K562 (cell line): ENCODE results near the gene STT3B. TPM values are rescaled to one million over a fixed set of nuclear protein-coding genes. Genes with fewer than 3 reads are reported as not detected.

Experiments used
- C11orf30 ChIP-seq: fragments of 450-650 bp; IDR thresholded peaks from 2 replicates; pipeline ENCODE4 v1.6.1; 2016; ENCODE audit warnings: low read depth, mild to moderate bottlenecking
- EGR1 ChIP-seq: fragments of 450-650 bp; conservative IDR thresholded peaks from 2 replicates; pipeline ENCODE4 v1.6.1; 2017; ENCODE audit warnings: mild to moderate bottlenecking
- NFRKB ChIP-seq: fragments of 450-650 bp; IDR thresholded peaks from 2 replicates; pipeline ENCODE4 v1.6.1; 2016; ENCODE audit warnings: low read depth
- RBBP5 ChIP-seq: fragments of 200-600 bp; sonication (generic); IDR thresholded peaks from 2 replicates; pipeline ENCODE4 v1.6.1; 2012; ENCODE audit warnings: borderline replicate concordance, mild to moderate bottlenecking, low read length, control low read depth, inconsistent platforms; ENCODE audit not compliant: insufficient read depth, poor library complexity, severe bottlenecking
- RCOR1 ChIP-seq, 2 experiments: IDR thresholded peaks; 2 replicates each; pipeline ENCODE4 v1.6.1; 2012; ENCODE audit warnings: low read depth in 2 of 2, low read length in 2 of 2, borderline replicate concordance in 1 of 2, improper control_type of control experiment in 1 of 2
- ZFPM2 ChIP-seq: fragments of 250-450 bp; sonication (Bioruptor Pico); IDR thresholded peaks from 2 replicates; pipeline ENCODE4 v1.5.1; 2022; ENCODE audit warnings: mild to moderate bottlenecking
- ZNF197 ChIP-seq: fragments of 200-800 bp; sonication (Bioruptor generic); IDR thresholded peaks from 2 replicates; pipeline ENCODE4 v1.6.1; 2016; ENCODE audit warnings: low read depth, missing genetic modification characterization, missing compliant biosample characterization
- ZNF644 ChIP-seq: fragments of 200-800 bp; sonication (Bioruptor generic); IDR thresholded peaks from 2 replicates; pipeline ENCODE4 v1.6.1; 2016; ENCODE audit warnings: low read depth, missing genetic modification characterization, missing compliant biosample characterization
- ZNF79 ChIP-seq: fragments of 250-450 bp; sonication (Bioruptor Pico); IDR thresholded peaks from 2 replicates; pipeline ENCODE4 v1.4.0; 2020; ENCODE audit warnings: low read depth, mild to moderate bottlenecking, moderate library complexity
- polyA plus RNA-seq, 8 experiments: library from polyadenylated mRNA; depleted of rRNA in 4 of 8; stranded (reverse) in 5 of 8; unstranded in 3 of 8; fragments of >200 nt; fragmentation: Nextera tagmentation in 2 of 8; fragmentation: Illumina TruSeq in 1 of 8; extraction: Ambion mirVana in 2 of 8; extraction: Trizol in 1 of 8; gene quantifications; 2 replicates each; pipeline versions ENCODE4 v1.2.1 to v1.2.3, GENCODE V29; 2011 to 2014; ENCODE audit warnings: inconsistent platforms in 1 of 8, missing spikeins in 1 of 8
- total RNA-seq, 7 experiments: library from RNA; depleted of rRNA in 6 of 7; stranded (reverse); fragments of >200 nt in 6 of 7; fragmentation: Illumina TruSeq in 2 of 7; extraction: Trizol in 2 of 7; gene quantifications; 2 replicates each; pipeline versions ENCODE4 v1.2.1 to v1.2.3, GENCODE V29; 2011 to 2021; ENCODE audit warnings: low replicate concordance in 1 of 7
- TF ChIP-seq, protein P1 (sequence below): fragments of 250-450 bp; sonication (Bioruptor Pico); IDR thresholded peaks from 2 replicates; pipeline ENCODE4 v1.5.0; 2022; ENCODE audit warnings: mild to moderate bottlenecking
- TF ChIP-seq, protein P2 (sequence below): sonication (generic); formaldehyde crosslinking; IDR thresholded peaks from 2 replicates; pipeline ENCODE4 v1.8.0; 2023; ENCODE audit warnings: mild to moderate bottlenecking, missing genetic modification reagents
- TF ChIP-seq, protein P3 (sequence below): fragments of 450-650 bp; formaldehyde crosslinking; IDR thresholded peaks from 2 replicates; pipeline ENCODE4 v1.4.0; 2020; ENCODE audit warnings: mild to moderate bottlenecking, moderate library complexity
- TF ChIP-seq, protein P4 (sequence below): fragments of 250-450 bp; sonication (Bioruptor Pico); IDR thresholded peaks from 2 replicates; pipeline ENCODE4 v1.4.0; 2020; ENCODE audit warnings: mild to moderate bottlenecking, moderate library complexity, borderline replicate concordance

The STT3B gene
- total and polyA plus RNA-seq, 9 of the 15 experiments (the other 6 are each of a cell fraction or from before 2014, with no cell fraction given): 22.4 to 147 (median 100) TPM

DNA sequence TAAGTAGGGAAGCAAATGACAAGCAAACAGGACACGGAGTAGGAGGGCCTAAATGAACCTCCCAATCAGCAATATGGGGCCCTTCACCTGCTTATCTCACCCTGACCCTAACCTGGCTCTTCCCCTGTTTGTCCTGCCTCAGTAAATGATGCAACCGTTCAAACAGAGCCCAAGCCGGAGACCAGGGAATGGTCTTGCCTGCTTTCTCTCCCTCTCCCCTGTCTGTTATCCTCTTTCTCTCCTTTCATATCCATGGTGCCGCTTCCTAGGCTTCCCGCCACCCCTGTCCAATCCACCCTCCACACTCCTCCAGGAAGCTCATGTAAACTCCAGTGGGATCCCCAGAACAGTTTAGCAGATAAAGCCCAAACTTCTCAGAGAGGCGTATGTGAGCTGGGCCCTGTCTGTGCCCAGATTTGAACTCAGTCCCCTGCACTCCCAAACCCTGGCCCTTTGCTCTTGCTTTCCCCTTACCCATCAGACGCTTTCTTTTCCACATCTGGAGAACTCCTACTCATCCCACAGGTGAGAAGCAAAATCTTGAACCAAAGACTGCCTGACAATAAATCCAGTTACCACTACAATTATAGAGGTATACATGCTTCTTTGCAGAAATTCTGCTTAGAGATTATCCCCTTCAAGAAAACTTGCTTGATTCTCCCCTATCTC is 45.7 kb upstream of the STT3B start (continued):
- TF ChIP-seq, protein P1, sequence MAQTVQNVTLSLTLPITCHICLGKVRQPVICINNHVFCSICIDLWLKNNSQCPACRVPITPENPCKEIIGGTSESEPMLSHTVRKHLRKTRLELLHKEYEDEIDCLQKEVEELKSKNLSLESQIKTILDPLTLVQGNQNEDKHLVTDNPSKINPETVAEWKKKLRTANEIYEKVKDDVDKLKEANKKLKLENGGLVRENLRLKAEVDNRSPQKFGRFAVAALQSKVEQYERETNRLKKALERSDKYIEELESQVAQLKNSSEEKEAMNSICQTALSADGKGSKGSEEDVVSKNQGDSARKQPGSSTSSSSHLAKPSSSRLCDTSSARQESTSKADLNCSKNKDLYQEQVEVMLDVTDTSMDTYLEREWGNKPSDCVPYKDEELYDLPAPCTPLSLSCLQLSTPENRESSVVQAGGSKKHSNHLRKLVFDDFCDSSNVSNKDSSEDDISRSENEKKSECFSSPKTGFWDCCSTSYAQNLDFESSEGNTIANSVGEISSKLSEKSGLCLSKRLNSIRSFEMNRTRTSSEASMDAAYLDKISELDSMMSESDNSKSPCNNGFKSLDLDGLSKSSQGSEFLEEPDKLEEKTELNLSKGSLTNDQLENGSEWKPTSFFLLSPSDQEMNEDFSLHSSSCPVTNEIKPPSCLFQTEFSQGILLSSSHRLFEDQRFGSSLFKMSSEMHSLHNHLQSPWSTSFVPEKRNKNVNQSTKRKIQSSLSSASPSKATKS (CRISPR knock-in tag): no peak
- TF ChIP-seq ZNF644 (tag) (no peak), RBBP5 (no peak), RCOR1 (IDR thresholded peaks at IDR 0.05; ENCODE audit: borderline replicate concordance in 1 of 2, low read depth in 2 of 2, low read length in 2 of 2) (peak in 1 of 2 experiments; percentile 88; a peak in 1 of 4 replicates), ZNF79 (CRISPR knock-in tag) (no peak), EGR1 (no peak), NFRKB (peak; percentile 73; the same call in 1 of the 2 replicates), ZFPM2 (CRISPR knock-in tag) (no peak), C11orf30 (0 out of 2 replicates have a peak, but pooled peaks have one; percentile 10), ZNF197 (no peak)
- TF ChIP-seq, protein P2, sequence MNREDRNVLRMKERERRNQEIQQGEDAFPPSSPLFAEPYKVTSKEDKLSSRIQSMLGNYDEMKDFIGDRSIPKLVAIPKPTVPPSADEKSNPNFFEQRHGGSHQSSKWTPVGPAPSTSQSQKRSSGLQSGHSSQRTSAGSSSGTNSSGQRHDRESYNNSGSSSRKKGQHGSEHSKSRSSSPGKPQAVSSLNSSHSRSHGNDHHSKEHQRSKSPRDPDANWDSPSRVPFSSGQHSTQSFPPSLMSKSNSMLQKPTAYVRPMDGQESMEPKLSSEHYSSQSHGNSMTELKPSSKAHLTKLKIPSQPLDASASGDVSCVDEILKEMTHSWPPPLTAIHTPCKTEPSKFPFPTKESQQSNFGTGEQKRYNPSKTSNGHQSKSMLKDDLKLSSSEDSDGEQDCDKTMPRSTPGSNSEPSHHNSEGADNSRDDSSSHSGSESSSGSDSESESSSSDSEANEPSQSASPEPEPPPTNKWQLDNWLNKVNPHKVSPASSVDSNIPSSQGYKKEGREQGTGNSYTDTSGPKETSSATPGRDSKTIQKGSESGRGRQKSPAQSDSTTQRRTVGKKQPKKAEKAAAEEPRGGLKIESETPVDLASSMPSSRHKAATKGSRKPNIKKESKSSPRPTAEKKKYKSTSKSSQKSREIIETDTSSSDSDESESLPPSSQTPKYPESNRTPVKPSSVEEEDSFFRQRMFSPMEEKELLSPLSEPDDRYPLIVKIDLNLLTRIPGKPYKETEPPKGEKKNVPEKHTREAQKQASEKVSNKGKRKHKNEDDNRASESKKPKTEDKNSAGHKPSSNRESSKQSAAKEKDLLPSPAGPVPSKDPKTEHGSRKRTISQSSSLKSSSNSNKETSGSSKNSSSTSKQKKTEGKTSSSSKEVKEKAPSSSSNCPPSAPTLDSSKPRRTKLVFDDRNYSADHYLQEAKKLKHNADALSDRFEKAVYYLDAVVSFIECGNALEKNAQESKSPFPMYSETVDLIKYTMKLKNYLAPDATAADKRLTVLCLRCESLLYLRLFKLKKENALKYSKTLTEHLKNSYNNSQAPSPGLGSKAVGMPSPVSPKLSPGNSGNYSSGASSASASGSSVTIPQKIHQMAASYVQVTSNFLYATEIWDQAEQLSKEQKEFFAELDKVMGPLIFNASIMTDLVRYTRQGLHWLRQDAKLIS (CRISPR knock-in tag): no peak
- TF ChIP-seq, protein P3, sequence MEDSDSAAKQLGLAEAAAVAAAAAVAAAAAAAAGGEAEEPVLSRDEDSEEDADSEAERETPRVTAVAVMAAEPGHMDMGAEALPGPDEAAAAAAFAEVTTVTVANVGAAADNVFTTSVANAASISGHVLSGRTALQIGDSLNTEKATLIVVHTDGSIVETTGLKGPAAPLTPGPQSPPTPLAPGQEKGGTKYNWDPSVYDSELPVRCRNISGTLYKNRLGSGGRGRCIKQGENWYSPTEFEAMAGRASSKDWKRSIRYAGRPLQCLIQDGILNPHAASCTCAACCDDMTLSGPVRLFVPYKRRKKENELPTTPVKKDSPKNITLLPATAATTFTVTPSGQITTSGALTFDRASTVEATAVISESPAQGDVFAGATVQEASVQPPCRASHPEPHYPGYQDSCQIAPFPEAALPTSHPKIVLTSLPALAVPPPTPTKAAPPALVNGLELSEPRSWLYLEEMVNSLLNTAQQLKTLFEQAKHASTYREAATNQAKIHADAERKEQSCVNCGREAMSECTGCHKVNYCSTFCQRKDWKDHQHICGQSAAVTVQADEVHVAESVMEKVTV (CRISPR knock-in tag): no peak
- TF ChIP-seq, protein P4, sequence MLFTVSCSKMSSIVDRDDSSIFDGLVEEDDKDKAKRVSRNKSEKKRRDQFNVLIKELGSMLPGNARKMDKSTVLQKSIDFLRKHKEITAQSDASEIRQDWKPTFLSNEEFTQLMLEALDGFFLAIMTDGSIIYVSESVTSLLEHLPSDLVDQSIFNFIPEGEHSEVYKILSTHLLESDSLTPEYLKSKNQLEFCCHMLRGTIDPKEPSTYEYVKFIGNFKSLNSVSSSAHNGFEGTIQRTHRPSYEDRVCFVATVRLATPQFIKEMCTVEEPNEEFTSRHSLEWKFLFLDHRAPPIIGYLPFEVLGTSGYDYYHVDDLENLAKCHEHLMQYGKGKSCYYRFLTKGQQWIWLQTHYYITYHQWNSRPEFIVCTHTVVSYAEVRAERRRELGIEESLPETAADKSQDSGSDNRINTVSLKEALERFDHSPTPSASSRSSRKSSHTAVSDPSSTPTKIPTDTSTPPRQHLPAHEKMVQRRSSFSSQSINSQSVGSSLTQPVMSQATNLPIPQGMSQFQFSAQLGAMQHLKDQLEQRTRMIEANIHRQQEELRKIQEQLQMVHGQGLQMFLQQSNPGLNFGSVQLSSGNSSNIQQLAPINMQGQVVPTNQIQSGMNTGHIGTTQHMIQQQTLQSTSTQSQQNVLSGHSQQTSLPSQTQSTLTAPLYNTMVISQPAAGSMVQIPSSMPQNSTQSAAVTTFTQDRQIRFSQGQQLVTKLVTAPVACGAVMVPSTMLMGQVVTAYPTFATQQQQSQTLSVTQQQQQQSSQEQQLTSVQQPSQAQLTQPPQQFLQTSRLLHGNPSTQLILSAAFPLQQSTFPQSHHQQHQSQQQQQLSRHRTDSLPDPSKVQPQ: no peak
